ENCODE data around the gene OTUB1. TPM values are rescaled to one million over a fixed set of nuclear protein-coding genes. Genes with fewer than 3 reads are reported as not detected.

OTUB1 gene
- total and polyA plus RNA-seq, 2 of the 13 experiments (the other 11 are each of a cell fraction or from before 2014, with no cell fraction given), result 58.8 to 130 TPM

DNA sequence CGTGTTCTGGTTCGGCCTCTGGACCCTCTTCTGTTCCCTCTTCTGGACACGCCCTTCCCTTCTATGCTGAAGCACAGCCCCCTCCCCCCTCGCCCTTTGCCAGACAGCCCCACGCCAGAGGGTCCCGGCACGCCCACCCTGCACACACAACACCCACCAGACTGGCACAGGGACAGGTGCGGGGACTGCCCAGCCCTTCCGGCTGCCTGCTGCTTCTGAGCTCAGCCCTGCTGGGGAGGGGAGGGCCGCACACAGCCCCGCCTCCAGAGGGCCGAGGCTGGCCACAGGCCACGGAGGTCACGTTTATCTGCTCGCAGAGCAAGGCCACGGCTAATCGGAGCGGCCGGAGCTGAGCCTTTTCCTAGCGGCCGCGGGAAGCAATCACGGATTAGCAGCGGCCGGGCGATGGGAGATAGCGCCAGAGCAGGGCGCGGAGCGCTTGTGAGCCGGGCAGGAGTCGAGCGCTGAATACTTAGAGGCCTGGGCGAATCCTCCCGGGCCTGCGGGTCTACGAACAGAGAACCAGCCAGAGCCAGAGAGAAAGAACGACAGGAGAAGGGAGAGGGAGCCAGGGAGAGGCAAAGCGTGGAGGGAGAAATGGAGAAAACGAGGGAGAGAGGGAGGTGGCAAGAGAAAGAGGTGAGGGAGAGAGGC, 21.5 kb downstream of the OTUB1 start (continued):
- TF ChIP-seq NPAS2 (CRISPR knock-in tag; IDR thresholded peaks at IDR 0.05; ENCODE audit: borderline replicate concordance), result no peak
- peak; percentile 73; the same call in 1 of the 2 replicates for TF ChIP-seq ZNF430 (CRISPR knock-in tag; IDR thresholded peaks at IDR 0.05)
- peak; percentile 81 for TF ChIP-seq POLR2G (IDR thresholded peaks at IDR 0.05; ENCODE audit: low read depth, low read length)
- 0 out of 2 replicates have a peak, but pooled peaks have one; percentile 24 for TF ChIP-seq YEATS4 (CRISPR knock-in tag; IDR thresholded peaks at IDR 0.05; ENCODE audit: borderline replicate concordance)
- 0 out of 2 replicates have a peak, but pooled peaks have one; percentile 24 for TF ChIP-seq NFYB (CRISPR knock-in tag; IDR thresholded peaks at IDR 0.05)
- peak; percentile 87 for TF ChIP-seq RXRA (CRISPR knock-in tag; IDR thresholded peaks at IDR 0.05)
- TF ChIP-seq HBP1 (CRISPR knock-in tag; IDR thresholded peaks at IDR 0.05; ENCODE audit: low read depth), result peak; percentile 8; the same call in 1 of the 2 replicates
- peak; percentile 30 for TF ChIP-seq ZNF33B (CRISPR knock-in tag; IDR thresholded peaks at IDR 0.05)
- 0 out of 2 replicates have a peak, but pooled peaks have one; percentile 69 for TF ChIP-seq YEATS2 (CRISPR knock-in tag; IDR thresholded peaks at IDR 0.05; ENCODE audit: borderline replicate concordance)
- no peak for TF ChIP-seq ZNF724P (CRISPR knock-in tag; IDR thresholded peaks at IDR 0.05; ENCODE audit: borderline replicate concordance)
- TF ChIP-seq, protein P1, sequence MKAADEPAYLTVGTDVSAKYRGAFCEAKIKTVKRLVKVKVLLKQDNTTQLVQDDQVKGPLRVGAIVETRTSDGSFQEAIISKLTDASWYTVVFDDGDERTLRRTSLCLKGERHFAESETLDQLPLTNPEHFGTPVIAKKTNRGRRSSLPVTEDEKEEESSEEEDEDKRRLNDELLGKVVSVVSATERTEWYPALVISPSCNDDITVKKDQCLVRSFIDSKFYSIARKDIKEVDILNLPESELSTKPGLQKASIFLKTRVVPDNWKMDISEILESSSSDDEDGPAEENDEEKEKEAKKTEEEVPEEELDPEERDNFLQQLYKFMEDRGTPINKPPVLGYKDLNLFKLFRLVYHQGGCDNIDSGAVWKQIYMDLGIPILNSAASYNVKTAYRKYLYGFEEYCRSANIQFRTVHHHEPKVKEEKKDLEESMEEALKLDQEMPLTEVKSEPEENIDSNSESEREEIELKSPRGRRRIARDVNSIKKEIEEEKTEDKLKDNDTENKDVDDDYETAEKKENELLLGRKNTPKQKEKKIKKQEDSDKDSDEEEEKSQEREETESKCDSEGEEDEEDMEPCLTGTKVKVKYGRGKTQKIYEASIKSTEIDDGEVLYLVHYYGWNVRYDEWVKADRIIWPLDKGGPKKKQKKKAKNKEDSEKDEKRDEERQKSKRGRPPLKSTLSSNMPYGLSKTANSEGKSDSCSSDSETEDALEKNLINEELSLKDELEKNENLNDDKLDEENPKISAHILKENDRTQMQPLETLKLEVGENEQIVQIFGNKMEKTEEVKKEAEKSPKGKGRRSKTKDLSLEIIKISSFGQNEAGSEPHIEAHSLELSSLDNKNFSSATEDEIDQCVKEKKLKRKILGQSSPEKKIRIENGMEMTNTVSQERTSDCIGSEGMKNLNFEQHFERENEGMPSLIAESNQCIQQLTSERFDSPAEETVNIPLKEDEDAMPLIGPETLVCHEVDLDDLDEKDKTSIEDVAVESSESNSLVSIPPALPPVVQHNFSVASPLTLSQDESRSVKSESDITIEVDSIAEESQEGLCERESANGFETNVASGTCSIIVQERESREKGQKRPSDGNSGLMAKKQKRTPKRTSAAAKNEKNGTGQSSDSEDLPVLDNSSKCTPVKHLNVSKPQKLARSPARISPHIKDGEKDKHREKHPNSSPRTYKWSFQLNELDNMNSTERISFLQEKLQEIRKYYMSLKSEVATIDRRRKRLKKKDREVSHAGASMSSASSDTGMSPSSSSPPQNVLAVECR (CRISPR knock-in tag; IDR thresholded peaks at IDR 0.05; ENCODE audit: borderline replicate concordance), result peak; percentile 68
- TF ChIP-seq ZNF136 (CRISPR knock-in tag; IDR thresholded peaks at IDR 0.05; ENCODE audit: low read depth), result no peak
- peak; percentile 38; the same call in 1 of the 2 replicates for TF ChIP-seq RERE (CRISPR knock-in tag; IDR thresholded peaks at IDR 0.05; ENCODE audit: low read depth)
- TF ChIP-seq ZBTB20 (CRISPR knock-in tag; IDR thresholded peaks at IDR 0.05; ENCODE audit: borderline replicate concordance, low read depth), result peak; percentile 48; the same call in 1 of the 2 replicates
- TF ChIP-seq ASH2L (IDR thresholded peaks at IDR 0.05; ENCODE audit: insufficient read length, low read depth, low read length), result peak; percentile 55
- 0 out of 2 replicates have a peak, but pooled peaks have one; percentile 27 for TF ChIP-seq ZNF143 (CRISPR knock-in tag; IDR thresholded peaks at IDR 0.05)
- TF ChIP-seq HOXD1 (CRISPR knock-in tag; IDR thresholded peaks at IDR 0.05), result 0 out of 2 replicates have a peak, but pooled peaks have one; percentile 43
- TF ChIP-seq SIX1 (CRISPR knock-in tag; IDR thresholded peaks at IDR 0.05; ENCODE audit: borderline replicate concordance), result no peak
